A549 (cell line): ENCODE measurements around the gene SPAG17. TPM values are rescaled to one million over a fixed set of nuclear protein-coding genes. Genes with fewer than 3 reads are reported as not detected.

Experiments
- ATAC-seq, 2 experiments: fragments of 200-7000 bp in 1 of 2; fragments of >200 bp in 1 of 2; cut with Nextera tagmentation in 1 of 2; cut with Tn5 transposase in 1 of 2; 3 replicates each; pipeline versions ENCODE4 v1.8.0 to v1.9.1; 2018 to 2020; ENCODE audit warnings: mild to moderate bottlenecking in 1 of 2, moderate library complexity in 1 of 2
- CTCF ChIA-PET: fragments of 300-600 bp; sonication (Branson Sonifier 250); formaldehyde crosslinking; extraction: SDS; loops from one replicate; lab custom pipeline; 2021; ENCODE audit warnings: antibody characterized with exemption, inconsistent platforms; lab: Yijun Ruan, JAX
- POLR2A ChIA-PET: fragments of 350-600 bp; formaldehyde crosslinking; extraction: SDS; loops from one replicate; lab custom pipeline; 2021; ENCODE audit warnings: antibody characterized with exemption, inconsistent platforms; lab: Yijun Ruan, JAX
- DNase-seq, 2 experiments: peaks; one replicate each; pipeline versions ENCODE4 v3.0.0 to v3.0.0-alpha.2; 2011 to 2016; ENCODE audit warnings: low read depth in 1 of 2, low spot score in 1 of 2
- FAIRE-seq: peaks from 2 replicates; lab custom pipeline; 2011; peaks lifted over from hg19 to GRCh38; lab: Jason Lieb, UNC
- H3K27ac ChIP-seq, 2 experiments: fragments of >200 bp; sonication (Bioruptor Twin); formaldehyde crosslinking; 3 replicates each; pipeline ENCODE4 v1.5.1; 2016 to 2017
- H3K4me1 ChIP-seq: fragments of >200 bp; sonication (Bioruptor Twin); formaldehyde crosslinking; 3 replicates; pipeline ENCODE4 v1.6.1; 2016
- H3K4me2 ChIP-seq: fragments of >200 bp; sonication (Bioruptor Twin); formaldehyde crosslinking; 3 replicates; pipeline ENCODE4 v1.6.1; 2016
- H3K4me3 ChIP-seq: fragments of >200 bp; sonication (Bioruptor Twin); formaldehyde crosslinking; 3 replicates; pipeline ENCODE4 v1.5.1; 2016
- H3K9me3 ChIP-seq: fragments of >200 bp; sonication (Bioruptor Twin); formaldehyde crosslinking; 3 replicates; pipeline ENCODE4 v1.6.1; 2016
- BHLHE40 ChIP-seq: IDR thresholded peaks from 2 replicates; pipeline ENCODE4 v1.6.1; 2012; ENCODE audit warnings: low read depth, low read length, inconsistent platforms
- CBX2 ChIP-seq: fragments of 200-600 bp; sonication (generic); IDR thresholded peaks from 2 replicates; pipeline ENCODE4 v1.6.1; 2016; ENCODE audit warnings: low read depth, mild to moderate bottlenecking, borderline replicate concordance
- CHD2 ChIP-seq: fragments of 150-350 bp; IDR thresholded peaks from 2 replicates; pipeline ENCODE4 v1.6.1; 2014; ENCODE audit warnings: low read length; ENCODE audit not compliant: partially characterized antibody
- ESRRA ChIP-seq: fragments of 150-350 bp; IDR thresholded peaks from 2 replicates; pipeline ENCODE4 v1.6.1; 2014; ENCODE audit warnings: mild to moderate bottlenecking, low read length, borderline replicate concordance
- FOXS1 ChIP-seq: fragments of 250-450 bp; sonication (Bioruptor Pico); IDR thresholded peaks from 2 replicates; pipeline ENCODE4 v1.5.0; 2020; ENCODE audit warnings: mild to moderate bottlenecking, moderate library complexity
- HEYL ChIP-seq: fragments of 250-450 bp; sonication (Bioruptor Pico); IDR thresholded peaks from 2 replicates; pipeline ENCODE4 v1.8.0; 2021; ENCODE audit warnings: mild to moderate bottlenecking, moderate library complexity
- KDM5A ChIP-seq: fragments of 200-600 bp; sonication (generic); IDR thresholded peaks from 2 replicates; pipeline ENCODE4 v1.6.1; 2016; ENCODE audit warnings: antibody characterized with exemption, mild to moderate bottlenecking
- NFE2L2 ChIP-seq: fragments of 150-350 bp; conservative IDR thresholded peaks from 2 replicates; pipeline ENCODE4 v1.6.1; 2014; ENCODE audit warnings: low read length
- NPAS2 ChIP-seq: fragments of 250-450 bp; sonication (Bioruptor Pico); IDR thresholded peaks from 2 replicates; pipeline ENCODE4 v1.8.0; 2022; ENCODE audit warnings: mild to moderate bottlenecking, moderate library complexity, borderline replicate concordance
- NR3C1 ChIP-seq: fragments of >200 bp; sonication (Bioruptor Twin); formaldehyde crosslinking; IDR thresholded peaks from 3 replicates; pipeline ENCODE4 v1.6.1; 2017
- RCOR1 ChIP-seq: fragments of 150-350 bp; IDR thresholded peaks from 2 replicates; pipeline ENCODE4 v1.6.1; 2014; ENCODE audit warnings: antibody characterized with exemption, low read length, low read depth
- SREBF2 ChIP-seq: fragments of 450-650 bp; IDR thresholded peaks from 2 replicates; pipeline ENCODE4 v1.6.1; 2014; ENCODE audit warnings: mild to moderate bottlenecking, moderate library complexity
- TP53 ChIP-seq: fragments of 250-450 bp; sonication (Bioruptor Pico); IDR thresholded peaks from 2 replicates; pipeline ENCODE4 v1.5.0; 2021; ENCODE audit warnings: mild to moderate bottlenecking, moderate library complexity
- ZFP36 ChIP-seq: fragments of 450-650 bp; IDR thresholded peaks from 2 replicates; pipeline ENCODE4 v1.6.1; 2014; ENCODE audit warnings: borderline replicate concordance; ENCODE audit not compliant: partially characterized antibody
- ZNF302 ChIP-seq: fragments of 250-450 bp; sonication (Bioruptor Pico); IDR thresholded peaks from 2 replicates; pipeline ENCODE4 v1.9.0; 2021; ENCODE audit warnings: inconsistent platforms, mild to moderate bottlenecking, moderate library complexity
- ZSCAN20 ChIP-seq: fragments of 250-450 bp; sonication (Bioruptor Pico); IDR thresholded peaks from 2 replicates; pipeline ENCODE4 v1.8.0; 2022; ENCODE audit warnings: mild to moderate bottlenecking, moderate library complexity
- WGBS: methylation state at CpG from one replicate; pipeline ENCODE4 v1.1.6; 2017; ENCODE audit errors: missing lambda C conversion rate; 5-methylcytosine and 5-hydroxymethylcytosine counted together
- polyA plus RNA-seq, 4 experiments: library from polyadenylated mRNA; depleted of rRNA in 3 of 4; stranded (reverse); fragments of >200 nt; fragmentation: RNase III in 1 of 4; extraction: RNeasy Plus Mini Kit Qiagen cat#74134 plus additional on column Dnase treatment in 1 of 4; gene quantifications; 2 replicates in 3 of 4; 3 replicates in 1 of 4; pipeline ENCODE4 v1.2.3, GENCODE V29; 2011 to 2017
- TF ChIP-seq, protein P1 (sequence below): fragments of >200 bp; sonication (Bioruptor Twin); formaldehyde crosslinking; IDR thresholded peaks from 3 replicates; pipeline ENCODE4 v1.5.1; 2016
- TF ChIP-seq, protein P2 (sequence below): fragments of 200-600 bp; sonication (generic); IDR thresholded peaks from 2 replicates; pipeline ENCODE4 v1.6.1; 2016; ENCODE audit warnings: antibody characterized with exemption, mild to moderate bottlenecking, moderate library complexity
- TF ChIP-seq, protein P3 (sequence below): IDR thresholded peaks from 2 replicates; pipeline ENCODE4 v1.6.1; 2012

The SPAG17 gene
- polyA plus RNA-seq, 2 of the 4 experiments (the other 2 are of a cell fraction): 0.13 TPM; not detected in 1

DNA sequence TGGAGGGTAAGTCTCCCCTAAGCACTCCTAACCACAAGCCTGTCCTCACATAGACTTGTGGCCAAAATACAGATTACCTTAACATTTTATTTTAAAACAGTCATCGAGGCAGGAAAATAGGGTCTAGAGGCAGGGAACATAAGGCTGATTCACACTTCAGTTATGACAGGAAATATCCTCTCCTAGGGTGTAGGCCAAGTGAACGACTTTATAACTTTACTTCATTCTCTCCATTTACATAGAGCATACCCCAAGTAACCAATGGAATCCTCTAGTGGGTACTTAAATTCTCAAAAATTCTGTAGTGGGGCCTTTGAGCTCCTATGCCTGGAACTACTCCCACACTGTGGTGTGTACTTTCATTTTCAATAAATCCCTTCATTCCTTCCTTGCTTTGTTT is 142.5 kb downstream of the SPAG17 start:
- POLR2A ChIA-PET: no interaction called here
- Histone ChIP-seq H3K4me1 (no peaks in the 10 kb centered on the region), H3K9me3 (no peaks in the 10 kb centered on the region), H3K27ac (no peak overlapping the region), H3K4me2 (no peak overlapping the region), H3K4me3 (no peak overlapping the region)
- WGBS: 11% methylated on average over 2 of the region's 2 CpGs
- TF ChIP-seq RCOR1: no peak
- TF ChIP-seq NR3C1: no peak
- no peak for TF ChIP-seq BHLHE40
- TF ChIP-seq CBX2: no peak
- FAIRE-seq (no peak), ATAC-seq (no peak), DNase-seq (no peak)
- CTCF ChIA-PET: no interaction called here

DNA sequence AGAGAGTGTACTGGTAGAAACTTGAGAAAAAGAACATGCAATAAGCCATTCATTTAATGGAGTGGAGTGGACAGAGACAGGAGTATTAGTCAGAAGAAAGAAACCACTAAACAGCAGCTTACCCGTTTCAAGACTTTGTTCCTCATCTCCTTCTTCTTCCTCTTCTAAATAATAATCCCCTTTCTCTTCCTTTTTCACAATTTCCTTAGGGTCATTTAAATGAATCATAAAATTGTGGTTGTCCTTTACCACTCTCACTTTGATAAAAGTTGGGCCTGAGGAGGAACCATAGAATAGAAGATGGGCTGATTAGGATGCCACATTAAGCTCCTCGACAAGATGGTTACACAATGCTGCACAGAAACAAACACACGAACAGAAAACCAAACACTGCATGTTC is 145.9 kb downstream of the SPAG17 start:
- Histone ChIP-seq H3K4me1 (no peaks in the 10 kb centered on the region), H3K4me2 (no peak overlapping the region)
- no peak for ATAC-seq
- FAIRE-seq: no peak
- no peak for DNase-seq
- TF ChIP-seq SREBF2: no peak
- no peak for TF ChIP-seq RCOR1
- TF ChIP-seq ZFP36: no peak
- TF ChIP-seq, protein P1, sequence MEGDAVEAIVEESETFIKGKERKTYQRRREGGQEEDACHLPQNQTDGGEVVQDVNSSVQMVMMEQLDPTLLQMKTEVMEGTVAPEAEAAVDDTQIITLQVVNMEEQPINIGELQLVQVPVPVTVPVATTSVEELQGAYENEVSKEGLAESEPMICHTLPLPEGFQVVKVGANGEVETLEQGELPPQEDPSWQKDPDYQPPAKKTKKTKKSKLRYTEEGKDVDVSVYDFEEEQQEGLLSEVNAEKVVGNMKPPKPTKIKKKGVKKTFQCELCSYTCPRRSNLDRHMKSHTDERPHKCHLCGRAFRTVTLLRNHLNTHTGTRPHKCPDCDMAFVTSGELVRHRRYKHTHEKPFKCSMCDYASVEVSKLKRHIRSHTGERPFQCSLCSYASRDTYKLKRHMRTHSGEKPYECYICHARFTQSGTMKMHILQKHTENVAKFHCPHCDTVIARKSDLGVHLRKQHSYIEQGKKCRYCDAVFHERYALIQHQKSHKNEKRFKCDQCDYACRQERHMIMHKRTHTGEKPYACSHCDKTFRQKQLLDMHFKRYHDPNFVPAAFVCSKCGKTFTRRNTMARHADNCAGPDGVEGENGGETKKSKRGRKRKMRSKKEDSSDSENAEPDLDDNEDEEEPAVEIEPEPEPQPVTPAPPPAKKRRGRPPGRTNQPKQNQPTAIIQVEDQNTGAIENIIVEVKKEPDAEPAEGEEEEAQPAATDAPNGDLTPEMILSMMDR: no peak
- no peak for TF ChIP-seq HEYL (CRISPR knock-in tag)
- TF ChIP-seq NFE2L2: no peak
- no peak for TF ChIP-seq ESRRA
- TF ChIP-seq, protein P2, sequence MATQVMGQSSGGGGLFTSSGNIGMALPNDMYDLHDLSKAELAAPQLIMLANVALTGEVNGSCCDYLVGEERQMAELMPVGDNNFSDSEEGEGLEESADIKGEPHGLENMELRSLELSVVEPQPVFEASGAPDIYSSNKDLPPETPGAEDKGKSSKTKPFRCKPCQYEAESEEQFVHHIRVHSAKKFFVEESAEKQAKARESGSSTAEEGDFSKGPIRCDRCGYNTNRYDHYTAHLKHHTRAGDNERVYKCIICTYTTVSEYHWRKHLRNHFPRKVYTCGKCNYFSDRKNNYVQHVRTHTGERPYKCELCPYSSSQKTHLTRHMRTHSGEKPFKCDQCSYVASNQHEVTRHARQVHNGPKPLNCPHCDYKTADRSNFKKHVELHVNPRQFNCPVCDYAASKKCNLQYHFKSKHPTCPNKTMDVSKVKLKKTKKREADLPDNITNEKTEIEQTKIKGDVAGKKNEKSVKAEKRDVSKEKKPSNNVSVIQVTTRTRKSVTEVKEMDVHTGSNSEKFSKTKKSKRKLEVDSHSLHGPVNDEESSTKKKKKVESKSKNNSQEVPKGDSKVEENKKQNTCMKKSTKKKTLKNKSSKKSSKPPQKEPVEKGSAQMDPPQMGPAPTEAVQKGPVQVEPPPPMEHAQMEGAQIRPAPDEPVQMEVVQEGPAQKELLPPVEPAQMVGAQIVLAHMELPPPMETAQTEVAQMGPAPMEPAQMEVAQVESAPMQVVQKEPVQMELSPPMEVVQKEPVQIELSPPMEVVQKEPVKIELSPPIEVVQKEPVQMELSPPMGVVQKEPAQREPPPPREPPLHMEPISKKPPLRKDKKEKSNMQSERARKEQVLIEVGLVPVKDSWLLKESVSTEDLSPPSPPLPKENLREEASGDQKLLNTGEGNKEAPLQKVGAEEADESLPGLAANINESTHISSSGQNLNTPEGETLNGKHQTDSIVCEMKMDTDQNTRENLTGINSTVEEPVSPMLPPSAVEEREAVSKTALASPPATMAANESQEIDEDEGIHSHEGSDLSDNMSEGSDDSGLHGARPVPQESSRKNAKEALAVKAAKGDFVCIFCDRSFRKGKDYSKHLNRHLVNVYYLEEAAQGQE: no peak
- TF ChIP-seq CHD2: no peak
- TF ChIP-seq FOXS1 (CRISPR knock-in tag): no peak
- TF ChIP-seq TP53 (CRISPR knock-in tag): no peak
- TF ChIP-seq KDM5A: no peak
- no peak for TF ChIP-seq ZSCAN20 (CRISPR knock-in tag)
- TF ChIP-seq, all 56 proteins: peak for 0
- no peak overlapping the region for H3K27ac ChIP-seq
- ChIA-PET POLR2A (no interaction called here), CTCF (no interaction called here)
- H3K9me3 ChIP-seq: no peaks in the 10 kb centered on the region
- H3K4me3 ChIP-seq: no peak overlapping the region
- WGBS: 21% methylated on average over 3 of the region's 3 CpGs

DNA sequence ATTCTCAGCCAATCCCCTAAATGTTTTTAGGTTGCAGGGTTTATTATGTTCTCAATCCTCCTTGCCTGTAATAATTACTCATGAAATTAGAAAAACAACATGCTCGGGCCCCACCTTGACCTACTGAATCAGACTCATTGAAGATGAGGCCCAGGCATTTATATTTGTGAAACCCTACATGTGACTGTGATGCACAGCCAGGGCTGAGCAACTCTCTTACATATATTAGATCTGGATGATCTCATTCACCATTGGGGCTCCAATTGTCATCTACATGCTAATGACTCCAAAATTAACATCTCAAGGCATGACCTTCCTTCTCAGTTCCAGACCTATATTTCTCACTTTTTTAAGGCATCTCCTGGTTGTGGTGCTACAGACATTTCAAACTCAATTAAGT is 152.1 kb downstream of the SPAG17 start:
- no peak for ATAC-seq
- FAIRE-seq: no peak
- WGBS: 29% methylated on average over 1 of the region's 1 CpG
- H3K4me2 ChIP-seq: no peak overlapping the region
- CTCF ChIA-PET: no interaction called here
- no peaks in the 10 kb centered on the region for H3K9me3 ChIP-seq
- TF ChIP-seq, protein P3, sequence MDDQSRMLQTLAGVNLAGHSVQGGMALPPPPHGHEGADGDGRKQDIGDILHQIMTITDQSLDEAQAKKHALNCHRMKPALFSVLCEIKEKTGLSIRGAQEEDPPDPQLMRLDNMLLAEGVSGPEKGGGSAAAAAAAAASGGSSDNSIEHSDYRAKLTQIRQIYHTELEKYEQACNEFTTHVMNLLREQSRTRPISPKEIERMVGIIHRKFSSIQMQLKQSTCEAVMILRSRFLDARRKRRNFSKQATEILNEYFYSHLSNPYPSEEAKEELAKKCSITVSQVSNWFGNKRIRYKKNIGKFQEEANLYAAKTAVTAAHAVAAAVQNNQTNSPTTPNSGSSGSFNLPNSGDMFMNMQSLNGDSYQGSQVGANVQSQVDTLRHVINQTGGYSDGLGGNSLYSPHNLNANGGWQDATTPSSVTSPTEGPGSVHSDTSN: no peak
- TF ChIP-seq, protein P2: no peak
- TF ChIP-seq HEYL (CRISPR knock-in tag): no peak
- no peak for TF ChIP-seq CHD2
- TF ChIP-seq ZNF302 (CRISPR knock-in tag): no peak
- TF ChIP-seq TP53 (CRISPR knock-in tag): no peak
- TF ChIP-seq, protein P1: no peak
- no peak for TF ChIP-seq NPAS2 (CRISPR knock-in tag)
- TF ChIP-seq, all 56 proteins: peak for 0
- POLR2A ChIA-PET: no interaction called here
- no peak overlapping the region for H3K27ac ChIP-seq
- H3K4me3 ChIP-seq: no peak overlapping the region
- DNase-seq: no peak
- H3K4me1 ChIP-seq: no peaks in the 10 kb centered on the region
